OCI-LY1 (cell line): ENCODE results near the gene DMRT2.

Source experiments
- H2AFZ ChIP-seq: fragments of 200-600 bp; sonication (generic), shearing (Covaris generic); 2 replicates; pipeline ENCODE4 v1.6.0; 2014; ENCODE audit warnings: antibody characterized with exemption, mild to moderate bottlenecking, low read length
- H3F3A ChIP-seq: fragments of 200-600 bp; sonication (generic), shearing (Covaris generic); 2 replicates; pipeline ENCODE4 v1.6.0; 2014; ENCODE audit warnings: mild to moderate bottlenecking, antibody characterized with exemption, low read length, moderate library complexity; ENCODE audit not compliant: insufficient read depth
- H3K27ac ChIP-seq: fragments of 200-600 bp; sonication (generic); 2 replicates; pipeline ENCODE4 v1.5.1; 2014; ENCODE audit warnings: low read length, mixed run types, mild to moderate bottlenecking, low read depth; ENCODE audit not compliant: poor library complexity, severe bottlenecking
- H3K27me3 ChIP-seq: fragments of 200-600 bp; sonication (generic); 2 replicates; pipeline ENCODE4 v1.6.0; 2014; ENCODE audit warnings: antibody characterized with exemption, mild to moderate bottlenecking, low read length, moderate library complexity; ENCODE audit not compliant: insufficient read depth
- H3K36me3 ChIP-seq: fragments of 200-600 bp; sonication (generic); 2 replicates; pipeline ENCODE4 v1.6.1; 2014; ENCODE audit warnings: mild to moderate bottlenecking, antibody characterized with exemption, low read length, moderate library complexity, mixed read lengths; ENCODE audit not compliant: insufficient read depth
- H3K4me1 ChIP-seq: fragments of 200-600 bp; sonication (generic); 2 replicates; pipeline ENCODE4 v1.5.1; 2014; ENCODE audit warnings: mild to moderate bottlenecking, low read length, moderate library complexity; ENCODE audit not compliant: insufficient read depth, severe bottlenecking
- H3K4me2 ChIP-seq: fragments of 200-600 bp; sonication (generic), shearing (Covaris generic); 2 replicates; pipeline ENCODE4 v1.6.1; 2014; ENCODE audit warnings: low read length
- H3K4me3 ChIP-seq: fragments of 200-600 bp; sonication (generic); 2 replicates; pipeline ENCODE4 v1.5.1; 2014; ENCODE audit warnings: low read length, low read depth, mild to moderate bottlenecking, mixed read lengths; ENCODE audit not compliant: poor library complexity, severe bottlenecking
- H3K79me2 ChIP-seq: fragments of 200-600 bp; shearing (Covaris generic); 2 replicates; pipeline ENCODE4 v1.6.1; 2016; ENCODE audit warnings: mixed run types, low read length, mixed read lengths; ENCODE audit not compliant: insufficient read depth
- H3K9ac ChIP-seq: fragments of 200-600 bp; sonication (generic), shearing (Covaris generic); 2 replicates; pipeline ENCODE4 v1.6.1; 2014; ENCODE audit warnings: mild to moderate bottlenecking, low read length, mixed read lengths
- H3K9me2 ChIP-seq: fragments of 200-600 bp; sonication (generic), shearing (Covaris generic); 2 replicates; pipeline ENCODE4 v1.6.1; 2014; ENCODE audit warnings: low read depth, mild to moderate bottlenecking, low read length, mixed read lengths
- H3K9me3 ChIP-seq: fragments of 200-600 bp; shearing (Covaris generic); 2 replicates; pipeline ENCODE4 v1.6.1; 2014; ENCODE audit warnings: low read length, mixed read lengths
- H4K20me1 ChIP-seq: fragments of 200-600 bp; sonication (generic), shearing (Covaris generic); 2 replicates; pipeline ENCODE4 v1.6.0; 2016; ENCODE audit warnings: mild to moderate bottlenecking, low read length; ENCODE audit not compliant: insufficient read depth
- EZH2 ChIP-seq: fragments of 200-600 bp; sonication (generic), shearing (Covaris generic); IDR thresholded peaks from 2 replicates; pipeline ENCODE4 v1.8.0; 2017; ENCODE audit warnings: borderline replicate concordance, mixed run types, mild to moderate bottlenecking, antibody characterized with exemption, low read length, moderate library complexity, mixed read lengths
- TF ChIP-seq, protein P1 (sequence below): fragments of 200-600 bp; sonication (generic), shearing (Covaris generic); IDR thresholded peaks from 2 replicates; pipeline ENCODE4 v1.5.1; 2017; ENCODE audit warnings: mild to moderate bottlenecking, antibody characterized with exemption, low read length, moderate library complexity, mixed read lengths

DMRT2 gene

DNA sequence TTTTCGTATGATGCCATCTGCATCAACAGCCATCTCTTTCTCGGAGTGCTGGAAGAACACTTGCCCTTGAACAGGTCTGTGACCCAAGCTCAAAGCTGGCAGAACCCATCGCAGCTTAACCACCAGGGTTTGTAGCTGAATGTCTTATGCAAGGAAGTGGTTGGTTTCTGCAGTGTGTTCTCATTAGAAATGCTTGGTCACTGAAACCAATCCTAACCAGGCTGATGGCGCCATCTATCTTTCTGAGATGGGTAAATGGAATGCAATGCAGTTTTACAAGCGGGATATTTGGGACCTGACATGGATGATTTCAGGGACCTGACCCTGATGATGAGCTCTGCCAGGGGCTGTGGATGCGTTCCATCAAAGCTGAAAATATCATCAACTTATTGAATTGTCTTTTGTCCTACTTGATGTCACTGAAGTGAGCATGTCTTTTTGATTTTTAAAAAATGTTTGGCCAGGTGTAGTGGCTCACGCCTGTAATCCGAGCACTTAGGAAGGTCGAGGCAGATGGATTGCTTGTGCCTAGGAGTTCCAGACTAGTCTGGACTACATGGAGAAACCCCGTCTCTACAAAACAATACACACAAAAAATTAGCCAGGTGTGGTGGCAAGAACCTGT lies 45.0 kb upstream of the DMRT2 start:
- H2AFZ ChIP-seq: no peak overlapping the region
- no peaks in the 10 kb centered on the region for H3K9me2 ChIP-seq
- H3K9me3 ChIP-seq: no peaks in the 10 kb centered on the region
- H3K4me3 ChIP-seq: no peak overlapping the region
- H3K36me3 ChIP-seq: no peaks in the 10 kb centered on the region
- TF ChIP-seq EZH2: no peak
- TF ChIP-seq, protein P1, sequence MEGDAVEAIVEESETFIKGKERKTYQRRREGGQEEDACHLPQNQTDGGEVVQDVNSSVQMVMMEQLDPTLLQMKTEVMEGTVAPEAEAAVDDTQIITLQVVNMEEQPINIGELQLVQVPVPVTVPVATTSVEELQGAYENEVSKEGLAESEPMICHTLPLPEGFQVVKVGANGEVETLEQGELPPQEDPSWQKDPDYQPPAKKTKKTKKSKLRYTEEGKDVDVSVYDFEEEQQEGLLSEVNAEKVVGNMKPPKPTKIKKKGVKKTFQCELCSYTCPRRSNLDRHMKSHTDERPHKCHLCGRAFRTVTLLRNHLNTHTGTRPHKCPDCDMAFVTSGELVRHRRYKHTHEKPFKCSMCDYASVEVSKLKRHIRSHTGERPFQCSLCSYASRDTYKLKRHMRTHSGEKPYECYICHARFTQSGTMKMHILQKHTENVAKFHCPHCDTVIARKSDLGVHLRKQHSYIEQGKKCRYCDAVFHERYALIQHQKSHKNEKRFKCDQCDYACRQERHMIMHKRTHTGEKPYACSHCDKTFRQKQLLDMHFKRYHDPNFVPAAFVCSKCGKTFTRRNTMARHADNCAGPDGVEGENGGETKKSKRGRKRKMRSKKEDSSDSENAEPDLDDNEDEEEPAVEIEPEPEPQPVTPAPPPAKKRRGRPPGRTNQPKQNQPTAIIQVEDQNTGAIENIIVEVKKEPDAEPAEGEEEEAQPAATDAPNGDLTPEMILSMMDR: peak; percentile 61
- H3K79me2 ChIP-seq: no peaks in the 10 kb centered on the region
- H3K9ac ChIP-seq: no peak overlapping the region
- H3K27ac ChIP-seq: no peak overlapping the region
- H3K4me1 ChIP-seq: peaks cover 36% of the 10 kb centered on the region
- no peaks in the 10 kb centered on the region for H3F3A ChIP-seq
- H3K4me2 ChIP-seq: no peak overlapping the region; the same call in 1 of the 2 replicates
- H3K27me3 ChIP-seq: no peaks in the 10 kb centered on the region
- no peaks in the 10 kb centered on the region for H4K20me1 ChIP-seq

DNA sequence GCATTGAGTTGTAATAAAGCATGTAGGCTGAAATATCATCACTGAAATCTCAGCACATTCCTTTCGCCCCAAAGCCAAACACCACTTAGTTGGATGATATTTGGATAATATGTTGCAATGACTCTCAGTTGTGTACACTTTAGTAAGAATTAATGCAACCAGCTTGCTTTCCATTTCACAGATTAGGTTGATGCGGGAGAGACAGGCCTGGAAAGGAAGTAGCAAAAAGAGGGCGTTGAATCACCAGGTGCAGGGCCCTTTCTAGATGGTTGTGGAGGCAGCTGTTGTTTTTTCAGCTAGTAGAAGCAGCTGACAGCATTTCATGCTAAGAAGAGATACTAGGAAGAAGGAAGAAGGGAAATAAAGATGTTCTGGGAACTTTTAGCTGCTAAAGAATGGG lies 42.8 kb upstream of the DMRT2 start:
- H3F3A ChIP-seq: no peaks in the 10 kb centered on the region
- no peak overlapping the region for H2AFZ ChIP-seq
- H3K79me2 ChIP-seq: no peaks in the 10 kb centered on the region
- no peak overlapping the region for H3K4me2 ChIP-seq
- no peaks in the 10 kb centered on the region for H4K20me1 ChIP-seq
- H3K9me2 ChIP-seq: no peaks in the 10 kb centered on the region
- no peak overlapping the region for H3K9ac ChIP-seq
- H3K9me3 ChIP-seq: no peaks in the 10 kb centered on the region
- no peaks in the 10 kb centered on the region for H3K27me3 ChIP-seq
- H3K36me3 ChIP-seq: no peaks in the 10 kb centered on the region
- H3K4me3 ChIP-seq: no peak overlapping the region
- no peak for TF ChIP-seq EZH2
- TF ChIP-seq, protein P1: no peak
- peaks cover 36% of the 10 kb centered on the region for H3K4me1 ChIP-seq
- peak overlapping the region; percentile 71 for H3K27ac ChIP-seq

DNA sequence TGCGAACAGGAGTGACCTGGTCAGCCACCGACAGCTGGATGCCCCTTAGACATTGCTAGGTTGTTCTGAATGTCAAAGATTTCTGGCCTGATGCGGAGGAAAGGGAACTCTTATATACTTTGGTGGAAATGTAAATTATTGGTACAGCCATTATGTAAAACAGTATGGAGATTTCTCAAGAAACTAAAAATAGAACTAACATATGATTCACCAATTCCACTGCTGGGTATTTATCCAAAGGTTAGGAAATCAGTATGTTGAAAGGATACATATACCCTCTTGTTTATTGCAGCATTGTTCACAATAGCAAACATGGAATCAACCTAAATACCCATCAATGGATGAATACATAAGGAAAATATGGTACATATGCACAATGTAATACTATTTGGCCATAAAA lies 41.9 kb upstream of the DMRT2 start:
- Histone ChIP-seq H4K20me1 (no peaks in the 10 kb centered on the region), H3K4me2 (no peak overlapping the region), H2AFZ (no peak overlapping the region), H3K4me1 (peaks cover 36% of the 10 kb centered on the region), H3K9me2 (no peaks in the 10 kb centered on the region), H3K36me3 (no peaks in the 10 kb centered on the region; the same call in 1 of the 2 replicates), H3K27me3 (no peaks in the 10 kb centered on the region), H3K9me3 (no peaks in the 10 kb centered on the region), H3K9ac (no peak overlapping the region), H3K79me2 (no peaks in the 10 kb centered on the region), H3K27ac (peak overlapping the region; percentile 71), H3F3A (no peaks in the 10 kb centered on the region), H3K4me3 (no peak overlapping the region)
- TF ChIP-seq, protein P1: no peak
- TF ChIP-seq EZH2: no peak
